WTC11 (cell line): ENCODE measurements around the gene LARP1. TPM values are rescaled to one million over a fixed set of nuclear protein-coding genes. Genes with fewer than 3 reads are reported as not detected.

ENCODE experiments used
- ATAC-seq: fragments of 200-7000 bp; cut with Tn5 transposase; 2 replicates; pipeline ENCODE4 v1.10.0; 2021; ENCODE audit warnings: mild to moderate bottlenecking, moderate library complexity
- CTCF ChIA-PET: fragments of 300-600 bp; sonication (Branson Sonifier 250); formaldehyde crosslinking; loops from one replicate; lab custom pipeline; 2021; ENCODE audit warnings: antibody characterized with exemption; lab: Charles Lee
- POLR2A ChIA-PET: fragments of 350-600 bp; sonication (Branson Sonifier 250); formaldehyde crosslinking; loops from one replicate; lab custom pipeline; 2021; ENCODE audit warnings: antibody characterized with exemption; lab: Charles Lee
- DNase-seq: peaks from one replicate; pipeline ENCODE4 v3.0.0; 2021; ENCODE audit warnings: low spot score
- H3K27ac Mint-ChIP-seq: 2 replicates; pipeline ENCODE4 v1.8.0; 2021; ENCODE audit warnings: mixed read lengths
- H3K27me3 Mint-ChIP-seq: 2 replicates; pipeline ENCODE4 v1.8.0; 2021; ENCODE audit warnings: low read depth, mild to moderate bottlenecking, moderate library complexity, mixed read lengths
- H3K36me3 Mint-ChIP-seq: 2 replicates; pipeline ENCODE4 v1.8.0; 2021; ENCODE audit warnings: mixed read lengths
- H3K4me1 Mint-ChIP-seq: 2 replicates; pipeline ENCODE4 v1.8.0; 2022; ENCODE audit warnings: mixed read lengths
- H3K4me3 Mint-ChIP-seq: 2 replicates; pipeline ENCODE4 v1.8.0; 2021; ENCODE audit warnings: mild to moderate bottlenecking, moderate library complexity, mixed read lengths
- H3K9me3 Mint-ChIP-seq: 2 replicates; pipeline ENCODE4 v1.8.0; 2021; ENCODE audit warnings: mixed read lengths
- AFF4 ChIP-seq: sonication (generic); formaldehyde crosslinking; IDR thresholded peaks from 2 replicates; pipeline ENCODE4 v1.8.1; 2023; ENCODE audit warnings: mild to moderate bottlenecking, missing genetic modification reagents, borderline replicate concordance
- E2F1 ChIP-seq: sonication (generic); formaldehyde crosslinking; IDR thresholded peaks from 2 replicates; pipeline ENCODE4 v1.8.0; 2022; ENCODE audit warnings: mild to moderate bottlenecking, missing genetic modification reagents
- ERG ChIP-seq: fragments of 250-450 bp; sonication (Bioruptor Pico); IDR thresholded peaks from 2 replicates; pipeline ENCODE4 v1.8.0; 2021; ENCODE audit warnings: mild to moderate bottlenecking
- FOXJ3 ChIP-seq: sonication (generic); formaldehyde crosslinking; IDR thresholded peaks from 2 replicates; pipeline ENCODE4 v1.9.0; 2021; ENCODE audit warnings: missing genetic modification reagents, mild to moderate bottlenecking, borderline replicate concordance
- FOXP1 ChIP-seq: sonication (generic); formaldehyde crosslinking; IDR thresholded peaks from 2 replicates; pipeline ENCODE4 v1.8.0; 2022; ENCODE audit warnings: missing genetic modification reagents, mild to moderate bottlenecking, moderate library complexity, borderline replicate concordance
- HMGA2 ChIP-seq: fragments of 250-450 bp; sonication (Bioruptor Pico); IDR thresholded peaks from 2 replicates; pipeline ENCODE4 v1.4.0; 2021; ENCODE audit warnings: mild to moderate bottlenecking, moderate library complexity
- PRDM15 ChIP-seq: sonication (generic); formaldehyde crosslinking; IDR thresholded peaks from 2 replicates; pipeline ENCODE4 v1.8.0; 2022; ENCODE audit warnings: missing genetic modification reagents
- SP1 ChIP-seq: sonication (generic); formaldehyde crosslinking; conservative IDR thresholded peaks from 2 replicates; pipeline ENCODE4 v1.8.1; 2022; ENCODE audit warnings: missing genetic modification reagents
- STAT6 ChIP-seq: sonication (generic); formaldehyde crosslinking; conservative IDR thresholded peaks from 2 replicates; pipeline ENCODE4 v1.8.1; 2023; ENCODE audit warnings: mild to moderate bottlenecking, low read depth, missing genetic modification reagents, moderate library complexity
- ZNF317 ChIP-seq: sonication (generic); formaldehyde crosslinking; IDR thresholded peaks from 2 replicates; pipeline ENCODE4 v1.8.1; 2023; ENCODE audit warnings: low read depth, mild to moderate bottlenecking, moderate library complexity, missing genetic modification reagents, borderline replicate concordance
- ZNF396 ChIP-seq: fragments of 250-450 bp; sonication (Bioruptor Pico); IDR thresholded peaks from 2 replicates; pipeline ENCODE4 v1.8.0; 2021; ENCODE audit warnings: mild to moderate bottlenecking, moderate library complexity, borderline replicate concordance
- ZNF423 ChIP-seq: fragments of 250-450 bp; sonication (Bioruptor Pico); IDR thresholded peaks from 2 replicates; pipeline ENCODE4 v2.1.2; 2022; ENCODE audit warnings: mild to moderate bottlenecking, moderate library complexity
- ZNF532 ChIP-seq: fragments of 250-450 bp; sonication (Bioruptor Pico); IDR thresholded peaks from 2 replicates; pipeline ENCODE4 v1.9.0; 2021; ENCODE audit warnings: mild to moderate bottlenecking, borderline replicate concordance
- total RNA-seq: library from RNA; stranded (reverse); gene quantifications from 3 replicates; pipeline ENCODE4 v1.2.3, GENCODE V29; 2021

Gene LARP1
- total RNA-seq, 1 experiment from 2014 or later = 406 TPM

- Mint-ChIP-seq H3K4me1 (peaks cover 25% of the 10 kb centered on the region), H3K27me3 (no peaks in the 10 kb centered on the region), H3K9me3 (no peaks in the 10 kb centered on the region), H3K36me3 (peaks cover 9% of the 10 kb centered on the region), H3K27ac (no peak overlapping the region), H3K4me3 (no peak overlapping the region)
- POLR2A ChIA-PET = interaction anchor here (0.5 to 0.6 kb wide), 3 partner anchors 27 to 55 kb away, joined by 3 to 4 read pairs (median 4); no protein-coding TSS in a partner anchor
- DNase-seq (no peak), ATAC-seq (peak; percentile 64)
- CTCF ChIA-PET = interaction anchor here (1.1 kb wide), 1 partner anchor 9 kb away, joined by 3 read pairs; no protein-coding TSS in a partner anchor
- TF ChIP-seq FOXJ3 = no peak
- no peak for TF ChIP-seq ZNF396 (CRISPR knock-in tag)
- TF ChIP-seq FOXP1 (CRISPR knock-in tag) = no peak
Measured at GRCh38 chr5:154737667-154738320, 17.4 kb upstream of the LARP1 start.

GRCh38 chr5:154740483-154740882 is 14.7 kb upstream of the LARP1 start:
- no peak overlapping the region for H3K4me3 Mint-ChIP-seq
- no peaks in the 10 kb centered on the region for H3K27me3 Mint-ChIP-seq
- H3K36me3 Mint-ChIP-seq = peaks cover 9% of the 10 kb centered on the region
- DNase-seq (no peak), ATAC-seq (peak; percentile 37; the same call in 1 of the 2 replicates)
- CTCF ChIA-PET = interaction anchor here (0.7 to 1.5 kb wide), 3 partner anchors 16 to 140 kb away, joined by 3 to 5 read pairs (median 3); no protein-coding TSS in a partner anchor
- no peak overlapping the region for H3K27ac Mint-ChIP-seq
- peaks cover 29% of the 10 kb centered on the region for H3K4me1 Mint-ChIP-seq
- no peaks in the 10 kb centered on the region for H3K9me3 Mint-ChIP-seq
- POLR2A ChIA-PET = interaction anchor here (0.5 kb wide), 1 partner anchor 62 kb away, joined by 4 read pairs; no protein-coding TSS in a partner anchor
- TF ChIP-seq PRDM15 (CRISPR knock-in tag) = no peak
- TF ChIP-seq ERG (CRISPR knock-in tag) = no peak
- TF ChIP-seq HMGA2 (CRISPR knock-in tag) = no peak
- no peak for TF ChIP-seq ZNF423 (CRISPR knock-in tag)
- no peak for TF ChIP-seq E2F1 (CRISPR knock-in tag)
- no peak for TF ChIP-seq STAT6 (CRISPR knock-in tag)
- TF ChIP-seq AFF4 = no peak
- TF ChIP-seq ZNF317 (CRISPR knock-in tag) = no peak
- no peak for TF ChIP-seq ZNF532 (CRISPR knock-in tag)
- TF ChIP-seq SP1 (CRISPR knock-in tag) = no peak
